H9 (cell line): ENCODE data around the gene RIC1. TPM values are rescaled to one million over a fixed set of nuclear protein-coding genes. Genes with fewer than 3 reads are reported as not detected.

Experiments used
- DNase-seq: peaks from one replicate; pipeline ENCODE4 v3.0.0-alpha.2; 2017
- H2AFZ ChIP-seq: one replicate; pipeline ENCODE4 v1.6.1; 2013; ENCODE audit warnings: mild to moderate bottlenecking, low read length, control low read depth, moderate library complexity
- H2AK5ac ChIP-seq: 2 replicates; pipeline ENCODE4 v1.6.1; 2013; ENCODE audit warnings: low read length, control low read depth, mixed read lengths; ENCODE audit not compliant: insufficient read length
- H2BK120ac ChIP-seq: one replicate; pipeline ENCODE4 v1.6.1; 2013; ENCODE audit warnings: low read depth, mild to moderate bottlenecking, low read length, control low read depth, inconsistent platforms; ENCODE audit not compliant: poor library complexity, severe bottlenecking
- H2BK12ac ChIP-seq: 2 replicates; pipeline ENCODE4 v1.6.1; 2013; ENCODE audit warnings: low read length, control low read depth, mixed read lengths, low read depth; ENCODE audit not compliant: insufficient read length
- H2BK15ac ChIP-seq: 2 replicates; pipeline ENCODE4 v1.6.1; 2013; ENCODE audit warnings: low read depth, low read length, control low read depth
- H2BK20ac ChIP-seq: one replicate; pipeline ENCODE4 v1.6.1; 2013; ENCODE audit warnings: low read depth, mild to moderate bottlenecking, low read length, control low read depth, inconsistent platforms; ENCODE audit not compliant: poor library complexity, severe bottlenecking
- H2BK5ac ChIP-seq: 2 replicates; pipeline ENCODE4 v1.6.1; 2013; ENCODE audit warnings: low read length, control low read depth, mixed read lengths; ENCODE audit not compliant: insufficient read length
- H3K14ac ChIP-seq: 2 replicates; pipeline ENCODE4 v1.6.1; 2013; ENCODE audit warnings: low read length, control low read depth; ENCODE audit not compliant: insufficient read depth
- H3K18ac ChIP-seq: 2 replicates; pipeline ENCODE4 v1.6.1; 2013; ENCODE audit warnings: low read depth, mild to moderate bottlenecking, mixed read lengths, low read length, control low read depth; ENCODE audit not compliant: insufficient read length
- H3K23ac ChIP-seq: 2 replicates; pipeline ENCODE4 v1.6.1; 2013; ENCODE audit warnings: low read length, control low read depth, mixed read lengths, low read depth; ENCODE audit not compliant: insufficient read length
- H3K23me2 ChIP-seq: 2 replicates; pipeline ENCODE4 v1.6.1; 2013; ENCODE audit warnings: low read depth, mild to moderate bottlenecking, mixed read lengths, low read length, control low read depth; ENCODE audit not compliant: insufficient read length, poor library complexity, severe bottlenecking
- H3K27ac ChIP-seq: 2 replicates; pipeline ENCODE4 v1.5.1; 2013; ENCODE audit warnings: low read length, control low read depth, mixed read lengths, low read depth; ENCODE audit not compliant: insufficient read length
- H3K27me3 ChIP-seq: 2 replicates; pipeline ENCODE4 v1.6.1; 2013; ENCODE audit warnings: low read length, control low read depth, inconsistent platforms; ENCODE audit not compliant: insufficient read depth
- H3K4ac ChIP-seq: 2 replicates; pipeline ENCODE4 v1.6.1; 2013; ENCODE audit warnings: low read depth, mild to moderate bottlenecking, control low read depth, inconsistent platforms, low read length, moderate library complexity
- H3K4me1 ChIP-seq: 2 replicates; pipeline ENCODE4 v1.6.1; 2013; ENCODE audit warnings: low read length, control low read depth, inconsistent platforms; ENCODE audit not compliant: insufficient read depth
- H3K4me2 ChIP-seq: 2 replicates; pipeline ENCODE4 v1.6.1; 2013; ENCODE audit warnings: low read length, control low read depth, mixed read lengths; ENCODE audit not compliant: insufficient read length, insufficient read depth
- H3K56ac ChIP-seq: 2 replicates; pipeline ENCODE4 v1.6.1; 2013; ENCODE audit warnings: low read depth, mild to moderate bottlenecking, mixed read lengths, low read length, control low read depth; ENCODE audit not compliant: insufficient read length
- H3K79me1 ChIP-seq: 2 replicates; pipeline ENCODE4 v1.6.1; 2013; ENCODE audit warnings: low read depth, mild to moderate bottlenecking, moderate library complexity, low read length, control low read depth, inconsistent platforms; ENCODE audit not compliant: insufficient read depth, poor library complexity, severe bottlenecking
- H3K79me2 ChIP-seq: 2 replicates; pipeline ENCODE4 v1.6.1; 2013; ENCODE audit warnings: low read length, control low read depth, inconsistent platforms; ENCODE audit not compliant: insufficient read depth
- H3K9ac ChIP-seq: 2 replicates; pipeline ENCODE4 v1.6.1; 2013; ENCODE audit warnings: low read length, control low read depth, mixed read lengths; ENCODE audit not compliant: insufficient read length; ENCODE audit errors: extremely low read depth
- H3K9me3 ChIP-seq: one replicate; pipeline ENCODE4 v1.6.1; 2013; ENCODE audit warnings: low read depth, low read length, inconsistent platforms; ENCODE audit not compliant: control insufficient read depth
- H3T11ph ChIP-seq: one replicate; pipeline ENCODE4 v1.6.1; 2013; ENCODE audit warnings: mild to moderate bottlenecking, low read length, control low read depth, inconsistent platforms
- H4K20me1 ChIP-seq: one replicate; pipeline ENCODE4 v1.6.1; 2013; ENCODE audit not compliant: control insufficient read depth, insufficient read length, insufficient read depth
- H4K5ac ChIP-seq: 2 replicates; pipeline ENCODE4 v1.6.1; 2013; ENCODE audit warnings: low read depth, mild to moderate bottlenecking, mixed read lengths, low read length, control low read depth; ENCODE audit not compliant: insufficient read length
- H4K8ac ChIP-seq: replicated peaks from 2 replicates; pipeline ENCODE4 v1.6.1; 2013; ENCODE audit warnings: low read length, control low read depth, mixed read lengths, low read depth; ENCODE audit not compliant: insufficient read length
- H4K91ac ChIP-seq: 2 replicates; pipeline ENCODE4 v1.6.1; 2013; ENCODE audit warnings: low read depth, mild to moderate bottlenecking, moderate library complexity, mixed read lengths, low read length, control low read depth; ENCODE audit not compliant: insufficient read length
- H3K27ac Mint-ChIP-seq, 3 experiments: 2 replicates in 2 of 3; 3 replicates in 1 of 3; pipeline ENCODE4 v1.8.0; 2020 to 2021; ENCODE audit warnings: mixed read lengths in 3 of 3, mild to moderate bottlenecking in 1 of 3, moderate library complexity in 1 of 3
- H3K27me3 Mint-ChIP-seq: 2 replicates; pipeline ENCODE4 v1.8.0; 2021; ENCODE audit warnings: low read depth, mild to moderate bottlenecking, moderate library complexity, mixed read lengths
- H3K36me3 Mint-ChIP-seq, 3 experiments: 2 replicates in 2 of 3; 3 replicates in 1 of 3; pipeline ENCODE4 v1.8.0; 2020 to 2021; ENCODE audit warnings: low read depth in 3 of 3, mixed read lengths in 3 of 3; ENCODE audit not compliant: insufficient read depth in 1 of 3
- H3K4me1 Mint-ChIP-seq, 2 experiments: 2 replicates each; pipeline ENCODE4 v1.8.0; 2020; ENCODE audit warnings: mixed read lengths in 2 of 2
- H3K4me3 Mint-ChIP-seq, 2 experiments: 2 replicates in 1 of 2; 3 replicates in 1 of 2; pipeline ENCODE4 v1.8.0; 2020 to 2021; ENCODE audit warnings: mild to moderate bottlenecking in 2 of 2, mixed read lengths in 2 of 2, moderate library complexity in 1 of 2
- H3K9me3 Mint-ChIP-seq, 2 experiments: 2 replicates in 1 of 2; 3 replicates in 1 of 2; pipeline ENCODE4 v1.8.0; 2020; ENCODE audit warnings: mild to moderate bottlenecking in 2 of 2, mixed read lengths in 2 of 2, moderate library complexity in 1 of 2
- WGBS: extraction: QIAGEN DNeasy Blood & Tissue Kit; methylation state at CpG from one replicate; pipeline ENCODE4 v1.1.7; 2013; ENCODE audit warnings: missing lambda C conversion rate, low lambda C conversion rate, mixed read lengths; ENCODE audit not compliant: insufficient read length; ENCODE audit errors: extremely low coverage; 5-methylcytosine and 5-hydroxymethylcytosine counted together
- total RNA-seq: library from RNA; stranded (reverse); gene quantifications from 2 replicates; pipeline ENCODE4 v1.2.1, GENCODE V29; 2021
- TF ChIP-seq, protein P1 (sequence below): fragments of 200-600 bp; sonication (generic); conservative IDR thresholded peaks from 3 replicates; pipeline ENCODE4 v1.8.0; 2021; ENCODE audit warnings: antibody characterized with exemption, mild to moderate bottlenecking

The RIC1 gene
- total RNA-seq, 1 experiment from 2014 or later: 13.7 TPM

DNA sequence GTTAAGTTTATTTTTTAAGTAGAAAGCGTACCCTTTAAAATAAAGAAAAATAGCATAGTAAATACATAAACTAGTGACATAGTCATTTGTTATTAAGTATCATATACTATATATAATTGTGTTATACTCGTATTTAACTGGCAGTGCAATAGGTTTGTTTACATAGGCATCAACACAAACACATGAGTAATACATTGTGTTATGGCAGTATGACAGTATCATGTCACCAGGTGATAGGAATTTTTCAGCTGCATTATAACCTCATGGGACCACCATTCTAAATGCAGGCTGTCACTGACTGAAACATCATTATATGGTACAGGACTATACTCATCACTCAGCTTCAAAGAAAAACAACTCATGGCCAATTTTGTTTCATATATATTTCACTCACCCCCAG, 8.4 kb upstream of the RIC1 start:
- no peak overlapping the region for H2BK5ac ChIP-seq
- no peaks in the 10 kb centered on the region for H3K9me3 ChIP-seq
- H4K20me1 ChIP-seq: no peaks in the 10 kb centered on the region
- H2AFZ ChIP-seq: no peak overlapping the region
- WGBS: no CpG with 5 or more reads among the region's 2 CpGs
- H2BK15ac ChIP-seq: no peak overlapping the region
- H3K9ac ChIP-seq: no peak overlapping the region
- H3K56ac ChIP-seq: no peak overlapping the region
- H3K9me3 Mint-ChIP-seq: no peaks in the 10 kb centered on the region
- H3K4ac ChIP-seq: no peak overlapping the region
- H3K27me3 ChIP-seq: no peaks in the 10 kb centered on the region
- no peak overlapping the region for H3K23ac ChIP-seq
- no peaks in the 10 kb centered on the region for H3K36me3 Mint-ChIP-seq
- no peaks in the 10 kb centered on the region for H3K23me2 ChIP-seq
- no peak overlapping the region for H2BK12ac ChIP-seq
- no peak overlapping the region for H3K4me2 ChIP-seq
- no peak overlapping the region for H4K8ac ChIP-seq
- no peak overlapping the region for H3K14ac ChIP-seq
- no peaks in the 10 kb centered on the region for H3K79me1 ChIP-seq
- H3K4me1 Mint-ChIP-seq: no peaks in the 10 kb centered on the region
- H3K18ac ChIP-seq: no peak overlapping the region
- no peak overlapping the region for H4K5ac ChIP-seq
- no peak overlapping the region for H3T11ph ChIP-seq
- no peaks in the 10 kb centered on the region for H3K27me3 Mint-ChIP-seq
- H3K27ac Mint-ChIP-seq: no peak overlapping the region; a peak in 1 of 7 replicates
- 0 out of 2 replicates have a peak, but pooled peaks cover 1% of the 10 kb centered on the region for H3K79me2 ChIP-seq
- no peak overlapping the region for H3K4me3 Mint-ChIP-seq
- H2BK20ac ChIP-seq: no peak overlapping the region
- no peak overlapping the region for H3K27ac ChIP-seq
- H2AK5ac ChIP-seq: no peak overlapping the region
- no peak overlapping the region for H4K91ac ChIP-seq
- no peaks in the 10 kb centered on the region for H3K4me1 ChIP-seq
- TF ChIP-seq, protein P1, sequence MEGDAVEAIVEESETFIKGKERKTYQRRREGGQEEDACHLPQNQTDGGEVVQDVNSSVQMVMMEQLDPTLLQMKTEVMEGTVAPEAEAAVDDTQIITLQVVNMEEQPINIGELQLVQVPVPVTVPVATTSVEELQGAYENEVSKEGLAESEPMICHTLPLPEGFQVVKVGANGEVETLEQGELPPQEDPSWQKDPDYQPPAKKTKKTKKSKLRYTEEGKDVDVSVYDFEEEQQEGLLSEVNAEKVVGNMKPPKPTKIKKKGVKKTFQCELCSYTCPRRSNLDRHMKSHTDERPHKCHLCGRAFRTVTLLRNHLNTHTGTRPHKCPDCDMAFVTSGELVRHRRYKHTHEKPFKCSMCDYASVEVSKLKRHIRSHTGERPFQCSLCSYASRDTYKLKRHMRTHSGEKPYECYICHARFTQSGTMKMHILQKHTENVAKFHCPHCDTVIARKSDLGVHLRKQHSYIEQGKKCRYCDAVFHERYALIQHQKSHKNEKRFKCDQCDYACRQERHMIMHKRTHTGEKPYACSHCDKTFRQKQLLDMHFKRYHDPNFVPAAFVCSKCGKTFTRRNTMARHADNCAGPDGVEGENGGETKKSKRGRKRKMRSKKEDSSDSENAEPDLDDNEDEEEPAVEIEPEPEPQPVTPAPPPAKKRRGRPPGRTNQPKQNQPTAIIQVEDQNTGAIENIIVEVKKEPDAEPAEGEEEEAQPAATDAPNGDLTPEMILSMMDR: no peak
- no peak for DNase-seq
- H2BK120ac ChIP-seq: no peak overlapping the region
